Measurements from ENCODE around the gene NRK. TPM values are rescaled to one million over a fixed set of nuclear protein-coding genes. Genes with fewer than 3 reads are reported as not detected.

Gene NRK
- total RNA-seq (2022; extraction: Qiagen RNA extraction), result not detected in 5 replicates

GRCh38 chrX:105822138-105823091 is at the start of gene NRK:
Gene NRK (plus strand): TSS chrX:105822539. CDS start chrX:105822846, 307 bp downstream.

Other genes with a start within 250 kb of the NRK start
- gene SERPINA7, start 216.2 kb downstream of the NRK start, total RNA-seq (2022; extraction: Qiagen RNA extraction), result not detected in 5 replicates